GM23248 (cell line): ENCODE data around the gene MYO5B.

ENCODE experiments used
- EZH2 ChIP-seq: fragments of 200-600 bp; sonication (generic); IDR thresholded peaks from 2 replicates; pipeline ENCODE4 v1.6.1; 2018; ENCODE audit warnings: antibody characterized with exemption, mild to moderate bottlenecking; ENCODE audit not compliant: insufficient read depth, poor library complexity, severe bottlenecking
- EZH2phosphoT487 ChIP-seq: fragments of 200-600 bp; sonication (generic); IDR thresholded peaks from 2 replicates; pipeline ENCODE4 v1.6.1; 2018; ENCODE audit warnings: antibody characterized with exemption, moderate library complexity, mild to moderate bottlenecking, low read depth; ENCODE audit not compliant: insufficient read depth

DNA sequence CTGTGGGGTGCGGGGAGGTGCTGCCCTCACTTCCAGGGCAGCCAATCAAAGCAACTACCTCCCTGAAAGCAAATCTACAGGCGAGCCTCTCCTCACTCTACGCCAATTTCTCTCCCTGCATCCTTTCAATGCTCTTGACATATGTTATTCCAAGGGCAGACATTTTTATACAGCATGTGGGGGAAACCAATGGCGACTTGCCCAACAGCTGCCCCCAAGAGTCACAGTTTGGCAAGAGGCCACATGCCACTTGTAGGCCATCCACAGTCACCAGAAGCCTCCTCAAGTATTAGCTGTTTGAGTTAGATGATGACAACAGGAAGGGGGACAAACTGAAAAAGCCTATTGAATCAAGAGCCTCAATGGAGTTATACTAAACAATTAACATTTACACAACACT is 114.6 kb downstream of the MYO5B start:
- TF ChIP-seq EZH2phosphoT487, result no peak
- TF ChIP-seq EZH2, result no peak
